NCI-H146 (cell line): ENCODE measurements around the gene BCL11B.

Source experiments
- DNase-seq: peaks from one replicate; lab custom pipeline; 2025; lab: John Stamatoyannopoulos, UW

Gene BCL11B

DNA sequence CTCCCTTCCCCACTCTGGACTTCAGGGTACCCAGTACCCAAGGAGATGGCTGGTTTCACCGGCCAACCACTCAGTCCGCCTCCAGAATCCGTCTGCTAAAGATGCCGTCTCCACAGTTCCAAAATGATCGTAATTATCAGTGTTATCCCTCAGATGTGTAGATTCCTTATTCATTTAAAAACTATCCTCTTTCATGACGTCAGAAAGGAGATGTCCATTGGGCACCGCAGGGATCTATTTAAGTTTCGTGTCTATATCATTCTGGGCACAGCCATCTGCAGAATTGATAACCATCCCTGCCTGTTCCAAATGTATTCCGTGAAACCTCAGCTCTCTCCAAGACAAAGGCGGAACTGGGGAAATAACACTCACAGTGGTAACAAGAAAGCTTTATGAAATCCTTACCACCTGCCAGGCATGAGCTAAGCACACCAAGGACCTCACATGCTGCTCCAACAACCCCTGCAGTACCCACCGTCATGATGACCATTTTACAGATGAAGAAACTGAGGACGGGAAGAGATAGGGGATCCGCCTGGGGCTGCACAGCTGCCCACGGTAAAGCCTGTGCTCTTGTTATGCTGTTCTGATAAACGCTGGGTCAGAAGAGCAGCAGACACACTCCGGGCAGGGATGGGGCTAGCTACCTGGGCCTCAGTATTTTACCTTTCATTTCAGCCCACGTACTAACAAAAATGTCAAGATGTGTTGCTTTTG, 90.0 kb downstream of the BCL11B start:
- DNase-seq, result no peak

DNA sequence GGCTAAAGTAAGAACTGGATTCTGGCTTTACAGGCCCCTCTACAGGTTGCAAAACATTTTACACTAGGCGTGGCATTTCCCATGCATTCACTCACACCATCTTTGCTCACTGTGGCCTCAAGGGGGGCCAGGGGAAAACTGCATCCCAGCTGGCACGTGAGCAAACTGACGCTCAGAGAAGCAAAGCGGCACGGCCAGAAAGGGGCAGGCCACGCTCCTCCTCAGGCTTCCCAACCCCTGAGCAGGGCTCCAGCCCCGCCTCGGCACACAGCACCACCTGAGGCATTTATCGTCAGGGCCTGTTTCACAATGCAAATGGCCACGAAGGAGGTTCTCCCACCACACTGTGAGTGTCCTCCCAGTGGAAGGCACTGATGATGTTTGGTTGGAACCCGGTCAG, 90.8 kb downstream of the BCL11B start:
- DNase-seq, result no peak

DNA sequence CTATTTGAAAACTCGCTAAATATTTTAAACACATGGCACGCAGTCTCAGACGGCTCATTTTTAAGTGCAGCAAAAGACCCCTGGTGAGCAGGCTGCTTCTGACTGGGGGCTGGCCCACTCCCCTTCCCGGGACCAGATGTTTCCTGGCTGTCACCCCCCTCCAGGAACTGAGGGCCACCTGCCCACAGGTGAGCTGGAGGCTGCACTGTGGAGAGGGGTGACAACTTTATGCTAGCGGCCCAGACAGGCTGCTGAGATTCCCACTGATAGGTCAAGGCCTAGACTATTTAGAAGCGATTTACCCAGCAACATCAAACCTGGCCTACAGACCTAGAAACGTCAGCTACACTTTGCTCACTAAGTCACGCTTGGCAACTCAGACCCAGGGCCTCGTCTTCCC, 92.1 kb downstream of the BCL11B start:
- DNase-seq, result no peak

DNA sequence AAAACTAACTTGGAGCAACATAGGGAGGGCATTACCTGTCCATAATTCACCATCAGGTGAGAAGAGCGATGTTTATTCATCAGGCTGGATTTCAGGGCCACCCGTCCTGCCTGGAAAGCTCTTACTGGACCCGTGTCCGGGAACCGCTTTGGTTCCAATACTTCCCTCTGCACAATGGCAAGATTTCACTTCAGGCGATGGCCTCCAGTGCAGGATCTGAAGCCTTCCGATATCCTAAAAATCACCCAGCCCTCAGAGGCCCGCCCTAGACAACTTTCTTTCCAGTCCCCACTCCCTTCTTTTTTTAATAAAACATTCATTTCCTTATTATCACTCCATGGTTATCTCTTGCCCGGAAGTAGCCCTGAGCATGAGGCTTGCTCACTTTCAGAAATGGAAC, 92.5 kb downstream of the BCL11B start:
- no peak for DNase-seq

DNA sequence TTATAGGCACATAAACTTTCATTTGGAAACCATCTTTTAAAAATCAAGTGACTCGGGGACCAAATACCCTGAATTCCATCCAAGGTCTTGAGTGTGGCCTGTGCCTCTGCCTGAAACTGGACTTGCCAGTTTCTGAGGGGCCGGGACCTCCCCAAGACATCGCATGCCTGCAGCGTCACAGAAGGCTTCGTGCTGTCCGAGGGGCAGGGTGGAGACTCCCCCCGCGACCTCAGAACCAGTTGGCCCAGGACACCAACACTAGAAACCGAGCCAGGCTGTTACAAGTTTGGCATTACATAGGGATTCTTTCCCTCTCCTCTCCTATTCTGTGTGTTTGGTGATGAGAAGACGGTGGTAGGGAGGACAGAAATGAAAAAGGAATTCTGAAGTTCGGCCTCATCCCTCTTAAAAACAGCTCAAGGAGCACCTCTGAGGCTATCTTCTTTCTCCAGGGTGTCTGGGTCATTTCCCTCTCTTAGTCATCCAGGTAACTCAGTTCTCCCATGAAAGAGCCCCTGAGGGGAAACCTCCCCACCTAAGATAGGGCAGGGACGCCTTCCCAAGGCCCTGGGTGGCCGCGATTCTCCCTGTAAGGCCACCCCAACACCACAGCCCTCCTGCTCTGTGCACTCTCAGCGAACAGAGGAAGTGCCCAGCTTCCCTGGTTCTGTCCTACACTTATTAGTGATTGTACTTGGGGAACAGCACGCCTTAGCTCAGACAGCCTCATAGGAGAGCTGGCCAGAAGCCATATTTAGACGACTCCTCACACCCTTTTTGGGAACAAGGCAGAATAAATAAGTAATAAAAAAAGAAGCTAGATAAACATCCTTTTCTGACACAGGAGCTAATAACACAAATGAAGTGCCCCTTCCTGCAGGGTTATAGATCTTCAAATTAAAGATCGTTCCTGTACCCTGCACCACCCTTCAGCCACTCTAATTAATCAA, 93.8 kb downstream of the BCL11B start:
- DNase-seq, result no peak

DNA sequence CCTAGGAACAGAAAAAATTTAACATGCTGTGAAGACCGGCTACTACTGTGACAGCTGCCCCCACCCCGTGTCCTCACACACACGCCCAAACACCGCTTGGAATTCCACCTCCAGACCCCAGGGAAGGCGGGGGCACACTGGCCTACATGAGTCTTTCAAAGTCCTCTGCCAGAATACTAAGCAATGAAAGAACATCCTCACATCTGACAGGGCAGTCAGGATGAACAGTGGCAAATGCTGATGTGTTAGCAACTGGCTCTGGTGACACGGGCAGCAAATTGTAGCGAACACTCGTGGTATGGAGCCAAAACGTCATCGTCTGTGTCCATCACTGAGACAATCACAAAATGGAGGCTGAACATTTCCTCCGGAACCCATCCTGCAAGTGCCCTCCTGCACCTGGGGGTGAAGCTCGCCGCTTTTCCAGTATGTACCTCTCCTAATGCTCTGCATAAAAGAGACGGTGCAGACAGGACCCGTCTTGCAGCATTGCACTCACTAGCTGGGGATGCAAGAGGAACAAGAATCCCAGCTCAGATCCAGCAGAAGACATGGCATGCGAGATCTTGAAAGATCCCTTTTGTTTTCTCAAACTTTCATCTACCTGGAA, 94.8 kb downstream of the BCL11B start:
- no peak for DNase-seq

DNA sequence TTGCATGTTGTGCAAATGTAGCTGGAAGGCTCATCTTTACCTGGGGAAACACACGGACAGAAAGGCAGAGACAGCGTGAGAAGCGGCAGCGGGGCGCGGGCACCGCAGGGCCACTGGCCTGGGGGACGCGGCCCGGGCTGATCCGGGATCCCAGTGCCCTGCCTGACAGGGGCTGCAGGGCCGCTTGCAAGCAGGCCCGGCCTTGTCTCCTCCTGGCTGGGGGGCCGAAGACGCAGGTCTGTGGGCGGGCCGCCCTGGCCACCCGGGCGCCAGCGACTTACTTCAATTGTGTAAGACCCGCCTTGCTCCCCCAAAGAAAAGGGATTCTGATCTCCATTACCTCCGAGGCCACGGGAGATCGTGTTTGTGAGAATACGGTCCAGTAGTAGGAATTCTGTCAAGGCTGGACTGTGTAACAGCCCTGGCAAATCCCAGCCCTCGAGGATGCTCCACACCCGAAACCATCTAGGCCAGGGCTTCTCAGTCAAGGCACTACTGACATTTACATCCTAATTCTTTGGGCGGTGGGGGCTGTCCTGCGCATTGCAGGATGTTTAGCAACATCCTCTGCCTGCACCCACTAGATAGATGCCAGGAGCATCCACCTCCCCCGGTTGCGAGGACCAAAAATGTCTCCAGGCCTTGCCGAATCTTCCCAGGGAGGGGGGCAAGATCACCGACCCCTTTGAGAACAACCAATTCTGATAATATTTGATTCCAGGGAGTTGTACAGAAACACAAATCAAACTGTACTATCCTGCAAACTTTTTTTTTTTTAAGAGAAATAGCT, 95.6 kb downstream of the BCL11B start:
- DNase-seq, result no peak

DNA sequence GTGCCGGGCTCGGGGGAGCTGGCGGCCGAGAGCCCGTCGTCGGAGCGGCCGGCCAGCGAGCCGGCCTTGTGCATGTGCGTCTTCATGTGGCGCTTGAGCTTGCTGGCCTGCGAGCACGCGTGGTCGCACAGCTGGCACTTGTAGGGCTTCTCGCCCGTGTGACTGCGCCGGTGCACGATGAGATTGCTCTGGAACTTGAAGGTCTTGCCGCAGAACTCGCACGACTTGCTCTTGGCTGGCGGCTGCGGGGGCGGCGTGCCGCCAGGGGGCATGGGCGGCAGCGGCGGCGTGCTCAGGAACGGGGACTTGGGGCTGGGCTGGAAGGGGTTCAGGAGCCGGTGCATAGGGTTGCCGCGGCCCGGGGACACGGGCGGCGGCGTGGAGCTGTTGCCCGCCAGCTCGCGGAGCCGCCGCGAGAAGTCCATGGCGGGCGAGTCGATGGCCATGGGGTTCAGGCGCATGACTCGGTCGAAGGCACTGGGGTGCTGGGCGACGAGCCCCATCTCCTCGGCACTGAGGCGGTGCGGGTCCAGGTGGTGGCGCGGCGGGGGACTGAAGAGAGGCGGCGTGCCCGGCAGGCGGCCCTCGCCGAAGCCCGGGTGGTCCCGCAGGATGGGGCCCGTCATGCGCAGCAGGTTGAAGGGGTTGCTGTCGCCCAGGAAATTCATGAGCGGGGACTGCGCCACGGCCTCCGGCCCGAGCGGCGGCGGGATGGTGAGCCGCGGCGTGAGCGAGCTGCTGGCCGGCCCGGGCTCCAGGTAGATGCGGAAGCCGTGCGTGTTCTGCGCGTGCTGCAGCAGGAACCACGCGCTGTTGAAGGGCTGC, 96.5 kb downstream of the BCL11B start:
- DNase-seq, result no peak

DNA sequence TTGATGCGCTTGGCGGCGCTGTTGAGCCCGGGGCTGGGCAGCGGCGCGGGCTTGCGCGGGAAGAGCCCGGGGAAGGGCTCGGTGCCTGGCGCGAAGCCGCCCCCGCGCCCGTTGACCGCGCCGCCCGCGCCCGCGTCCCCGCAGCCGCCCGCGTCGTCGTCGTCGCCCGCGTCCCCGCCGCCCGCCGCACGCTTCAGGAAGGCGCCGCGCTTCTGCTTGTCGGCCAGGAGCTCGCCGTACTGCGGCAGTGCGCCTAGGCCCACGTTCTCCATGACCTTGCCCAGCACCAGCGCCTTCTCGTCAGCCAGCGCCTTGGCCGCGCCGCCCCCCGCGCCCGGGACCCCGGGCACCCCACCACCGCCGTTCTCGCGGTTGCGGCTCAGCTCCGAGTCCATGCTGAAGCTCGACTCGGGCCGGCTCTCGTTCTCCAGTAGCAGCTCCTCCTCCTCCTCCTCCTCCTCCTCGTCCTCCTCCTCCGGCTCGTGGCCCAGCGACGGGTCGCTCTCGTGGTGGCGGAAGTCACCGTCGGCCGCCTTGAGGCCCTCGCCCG, 97.2 kb downstream of the BCL11B start:
- no peak for DNase-seq

DNA sequence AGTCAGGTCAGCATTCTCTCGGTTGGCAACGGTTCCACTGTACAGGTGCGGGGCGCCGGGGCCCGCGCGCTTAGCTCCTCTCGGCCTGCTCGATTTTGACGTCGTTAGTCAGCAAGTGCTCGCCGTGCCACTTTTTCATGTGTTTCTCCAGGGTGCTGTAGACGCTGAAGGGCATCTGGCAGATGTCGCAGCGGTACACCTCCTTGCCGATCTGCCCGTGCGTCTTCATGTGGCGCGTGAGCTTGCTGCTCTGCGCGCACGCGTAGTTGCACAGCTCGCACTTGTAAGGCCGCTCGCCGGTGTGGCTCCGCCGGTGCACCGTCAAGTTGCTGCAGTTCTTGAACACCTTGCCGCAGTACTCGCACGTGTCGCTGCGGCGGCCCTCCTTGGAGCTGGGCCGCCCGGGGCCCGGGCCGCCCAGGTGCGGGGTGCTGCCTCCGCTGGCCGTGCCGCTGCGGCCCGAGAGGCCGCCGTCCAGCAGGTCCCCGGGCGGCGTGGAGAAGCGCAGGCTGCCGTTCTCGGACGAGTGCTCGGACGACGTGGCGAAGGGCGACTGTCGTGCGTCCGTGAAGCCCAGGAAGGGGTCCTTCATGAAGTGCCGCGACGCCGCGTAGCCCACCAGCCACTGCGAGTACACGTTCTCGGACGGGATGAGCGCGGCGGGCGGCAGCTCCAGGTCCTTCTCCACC, 97.8 kb downstream of the BCL11B start:
- DNase-seq, result no peak

DNA sequence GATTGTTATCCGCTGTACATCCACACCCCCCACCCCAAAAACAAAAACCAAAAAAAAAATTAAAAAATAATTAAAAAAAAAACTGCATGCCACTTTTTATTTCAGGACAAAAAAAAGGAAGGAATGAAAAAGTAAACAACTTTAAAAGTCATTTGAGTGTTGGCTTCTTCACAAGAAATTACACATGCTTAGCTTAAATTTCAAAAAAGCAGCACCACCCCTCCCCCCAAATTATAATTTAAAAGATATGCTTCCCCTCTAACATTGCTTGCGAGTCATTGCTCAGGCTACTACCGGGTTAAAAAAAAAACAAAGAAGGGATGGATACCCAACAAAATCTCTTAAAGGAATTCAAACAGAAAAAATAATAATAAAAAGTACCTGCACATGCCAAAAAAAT, 98.5 kb downstream of the BCL11B start:
- DNase-seq, result no peak

DNA sequence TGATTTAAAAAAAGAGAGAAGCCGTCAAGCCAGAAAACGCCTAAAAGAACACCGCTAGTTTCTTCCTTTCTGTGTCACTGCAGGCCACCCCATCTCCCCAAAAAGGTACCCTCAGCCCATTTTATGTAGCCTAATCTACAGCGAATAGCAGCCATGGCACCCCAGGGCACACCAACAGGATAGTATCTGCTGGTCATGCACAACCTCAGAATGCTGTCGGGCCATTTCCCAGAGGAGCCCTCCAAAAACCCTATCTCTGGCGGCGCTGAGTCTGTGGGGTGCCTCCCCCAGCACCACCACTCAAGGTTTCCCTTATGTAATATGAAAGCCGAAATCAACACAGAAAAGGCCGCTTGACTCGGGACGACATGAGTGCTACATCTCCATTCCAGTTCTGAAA, 98.9 kb downstream of the BCL11B start:
- no peak for DNase-seq

DNA sequence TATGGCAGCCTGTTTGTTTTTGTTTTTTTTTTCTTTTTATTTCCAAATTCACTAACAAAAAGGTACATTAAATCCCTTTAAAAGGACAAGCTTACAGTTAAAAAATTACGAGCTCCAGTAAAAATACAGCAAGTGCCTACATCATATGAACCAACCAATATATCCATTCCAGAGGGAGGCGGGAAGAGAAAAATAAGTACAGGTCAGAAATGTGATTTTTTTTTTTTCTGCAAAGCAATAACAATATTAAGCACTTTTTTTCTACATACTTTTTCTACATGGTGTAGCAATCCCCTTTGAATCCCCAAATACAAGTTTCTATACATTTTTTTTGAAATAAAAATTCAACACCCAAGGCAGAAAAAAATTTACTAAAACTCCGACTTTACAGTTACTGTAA, 100.6 kb downstream of the BCL11B start:
- DNase-seq, result no peak

DNA sequence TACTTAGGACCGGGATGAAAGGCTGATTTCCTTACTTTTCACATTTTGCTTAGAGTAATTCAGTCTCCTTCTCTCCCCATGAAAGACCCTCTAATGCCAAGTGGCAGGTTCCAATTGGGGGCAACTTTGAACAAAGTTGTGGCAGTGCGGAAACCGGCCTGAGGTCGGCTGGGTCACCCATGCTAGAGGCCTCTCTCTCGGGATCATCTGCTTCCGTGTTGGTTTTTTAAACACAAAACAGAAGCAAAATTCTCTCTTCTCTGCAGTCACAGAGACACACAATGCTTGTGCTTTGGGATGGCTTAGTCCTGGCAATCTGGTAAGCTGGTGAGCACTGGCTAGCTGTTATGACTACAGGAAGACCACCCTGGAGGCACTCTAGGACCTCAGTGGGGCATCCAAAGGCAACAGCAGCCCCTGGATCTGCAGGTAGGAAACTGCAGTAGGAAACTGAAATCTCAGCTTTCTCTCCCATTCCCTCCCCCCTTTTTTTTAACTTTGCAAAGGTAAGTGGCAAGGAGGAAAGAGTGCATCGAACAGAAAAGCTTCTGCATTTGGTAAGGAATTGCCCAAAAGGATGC, 102.1 kb downstream of the BCL11B start:
- DNase-seq, result no peak

DNA sequence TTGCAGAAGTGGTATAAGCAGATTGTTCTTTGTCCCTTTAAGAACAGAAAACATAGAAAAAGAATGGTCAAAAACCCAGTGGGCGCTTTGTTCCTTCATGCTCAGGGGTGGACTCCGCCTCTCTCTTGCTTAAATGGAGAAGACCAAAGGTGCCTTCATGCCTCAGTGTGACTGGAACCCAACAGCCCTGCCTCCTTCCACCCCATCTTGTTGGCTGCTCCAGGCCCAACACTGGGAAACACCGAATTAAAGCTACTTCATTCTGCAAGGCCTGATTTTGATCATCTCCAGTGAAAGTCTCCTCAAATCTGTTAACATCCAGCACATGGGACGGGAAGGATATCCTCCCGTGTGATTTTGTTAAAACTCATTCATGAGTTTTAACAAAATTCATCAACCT, 103.7 kb downstream of the BCL11B start:
- no peak for DNase-seq

DNA sequence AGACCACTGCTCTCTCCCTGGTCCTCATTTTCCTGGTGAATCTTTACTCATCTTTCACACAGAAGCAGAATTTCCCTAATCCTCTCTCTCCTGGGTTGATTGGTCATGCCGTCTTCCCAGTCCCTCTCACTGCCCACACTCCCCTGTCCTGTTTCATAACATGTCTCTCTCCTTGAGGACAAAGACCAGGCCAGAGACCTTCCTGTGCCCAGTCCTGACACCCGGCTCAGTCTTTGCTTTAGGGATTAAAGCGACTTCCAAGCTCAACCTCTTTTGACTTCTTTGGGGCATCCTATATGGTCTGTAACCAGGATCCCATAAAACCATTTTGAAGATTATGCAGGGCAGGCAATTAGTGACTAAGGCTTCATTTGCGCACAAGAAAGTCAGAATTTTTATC, 105.5 kb downstream of the BCL11B start:
- no peak for DNase-seq

DNA sequence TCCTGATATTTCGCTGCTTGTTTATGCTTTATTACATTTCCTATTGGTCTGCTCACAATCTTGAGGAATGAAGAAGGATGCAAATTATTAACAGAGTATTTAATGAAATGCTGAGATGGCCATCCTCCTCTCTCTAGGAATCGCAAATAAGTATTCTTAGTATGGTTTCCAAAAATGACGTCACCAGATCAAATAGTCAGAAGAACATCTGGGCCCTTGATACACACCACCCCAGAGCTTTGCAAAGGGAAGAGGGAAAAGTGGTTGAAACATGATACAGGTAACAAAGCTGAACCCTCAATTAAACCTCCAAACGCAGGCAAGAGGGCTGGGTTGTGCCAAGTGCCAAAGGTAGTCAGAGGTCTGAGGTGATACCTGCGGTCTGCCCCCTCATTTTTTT, 107.3 kb downstream of the BCL11B start:
- DNase-seq, result no peak

DNA sequence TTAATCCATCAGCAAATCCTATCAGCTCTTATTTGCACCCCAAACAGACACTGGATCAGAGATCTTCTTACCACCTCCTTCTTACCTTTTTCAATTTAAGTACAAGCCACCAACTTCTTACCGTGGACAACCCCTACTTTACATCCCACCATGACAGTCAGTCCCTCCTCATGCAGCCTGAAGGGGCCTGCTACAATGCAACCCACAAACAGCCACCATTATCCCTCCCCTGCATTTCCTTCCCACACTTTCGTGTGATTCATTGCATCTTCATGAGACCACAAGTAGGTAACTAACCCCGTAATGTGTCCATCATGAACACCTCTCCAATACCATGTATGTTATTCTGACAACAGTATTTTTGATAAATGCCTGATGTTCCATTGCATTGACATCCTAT, 108.6 kb downstream of the BCL11B start:
- no peak for DNase-seq

DNA sequence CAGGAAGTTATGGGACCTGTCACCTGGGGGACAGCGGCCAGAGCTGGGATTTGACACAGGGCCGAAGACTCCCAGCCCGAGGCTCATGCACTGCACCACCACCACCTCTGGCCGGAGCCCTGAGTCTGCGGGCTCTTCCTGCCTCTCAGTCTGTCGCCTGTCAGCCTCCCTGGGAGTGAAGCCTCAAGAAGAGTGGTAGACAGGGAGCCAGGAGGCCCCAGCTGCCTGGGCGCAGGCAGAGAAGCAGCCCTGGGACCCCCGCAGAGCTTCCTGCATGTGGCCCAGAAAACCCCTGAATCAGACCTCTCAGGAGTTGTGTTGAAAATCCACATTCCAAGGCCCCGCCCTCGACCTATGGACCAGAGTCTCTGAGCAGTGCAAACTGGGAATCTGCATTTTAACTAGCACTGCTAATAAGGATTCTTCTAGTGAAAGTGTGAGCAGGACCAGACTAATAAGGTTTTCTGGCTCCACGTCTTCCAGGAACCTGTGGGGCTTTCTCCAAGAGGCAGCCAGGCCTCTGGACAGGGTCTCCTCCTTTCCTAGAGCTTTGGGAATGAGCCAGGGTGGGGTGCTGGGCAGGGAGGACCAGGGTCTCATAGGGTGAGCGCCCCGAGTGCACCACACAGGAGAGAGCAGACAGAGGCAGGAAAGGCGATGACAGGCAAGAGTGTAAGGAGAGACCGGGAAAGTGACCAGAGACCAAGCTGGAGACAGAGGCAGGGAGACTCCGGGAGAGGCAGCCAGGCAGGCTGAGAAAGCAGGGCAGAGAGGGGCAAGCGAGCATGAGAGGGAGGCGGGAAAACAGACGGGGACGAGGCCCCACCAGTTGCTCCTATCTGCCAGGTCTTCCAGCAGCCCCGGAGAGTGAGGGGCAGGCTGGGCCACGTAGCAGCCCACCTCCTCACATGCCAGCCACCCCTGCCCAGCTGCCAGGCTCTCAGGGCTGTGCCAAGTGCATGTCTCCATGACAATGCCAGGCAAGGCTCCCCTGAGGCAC, 112.4 kb downstream of the BCL11B start:
- no peak for DNase-seq
